HepG2 (cell line): ENCODE measurements around the gene MTO1. TPM values are rescaled to one million over a fixed set of nuclear protein-coding genes. Genes with fewer than 3 reads are reported as not detected.

Experiments
- HCFC1 ChIP-seq: fragments of 150-350 bp; IDR thresholded peaks from 2 replicates; pipeline ENCODE4 v1.6.1; 2014; ENCODE audit warnings: low read depth, low read length
- IRX3 ChIP-seq: sonication (generic); formaldehyde crosslinking; IDR thresholded peaks from 2 replicates; pipeline ENCODE4 v1.8.1; 2023; ENCODE audit warnings: mild to moderate bottlenecking, low read depth, missing genetic modification reagents, borderline replicate concordance
- NAIF1 ChIP-seq: sonication (generic); formaldehyde crosslinking; IDR thresholded peaks from 2 replicates; pipeline ENCODE4 v1.5.0; 2020; ENCODE audit warnings: mild to moderate bottlenecking, missing genetic modification reagents, borderline replicate concordance
- POLR2AphosphoS5 ChIP-seq: IDR thresholded peaks from 2 replicates; pipeline ENCODE4 v1.6.1; 2012; ENCODE audit warnings: low read depth, low read length
- POLR2G ChIP-seq: fragments of 200-400 bp; formaldehyde crosslinking; IDR thresholded peaks from 2 replicates; pipeline ENCODE4 v1.6.1; 2018; ENCODE audit warnings: mild to moderate bottlenecking, low read depth, low read length, moderate library complexity
- RBM22 ChIP-seq: fragments of 200-400 bp; formaldehyde crosslinking; optimal IDR thresholded peaks from 2 replicates; pipeline ENCODE3; 2017; ENCODE audit warnings: mild to moderate bottlenecking, low read length, moderate library complexity
- RBM39 ChIP-seq: fragments of 200-400 bp; formaldehyde crosslinking; IDR thresholded peaks from one replicate; pipeline ENCODE4 v1.6.1; 2018; ENCODE audit warnings: antibody characterized with exemption, mild to moderate bottlenecking, low read depth, low read length; ENCODE audit not compliant: poor library complexity, severe bottlenecking
- ZC3H13 ChIP-seq: sonication (generic); formaldehyde crosslinking; IDR thresholded peaks from 2 replicates; pipeline ENCODE4 v1.8.1; 2023; ENCODE audit warnings: mild to moderate bottlenecking, missing genetic modification reagents, moderate library complexity
- ZNF30 ChIP-seq: sonication (generic); formaldehyde crosslinking; IDR thresholded peaks from 2 replicates; pipeline ENCODE4 v1.5.0; 2020; ENCODE audit warnings: mild to moderate bottlenecking, missing genetic modification reagents
- ZNF749 ChIP-seq: sonication (generic); formaldehyde crosslinking; IDR thresholded peaks from 2 replicates; pipeline ENCODE4 v1.8.0; 2022; ENCODE audit warnings: mild to moderate bottlenecking, missing genetic modification reagents, moderate library complexity, borderline replicate concordance
- ZNF816 ChIP-seq: sonication (generic); formaldehyde crosslinking; IDR thresholded peaks from 2 replicates; pipeline ENCODE4 v1.8.0; 2022; ENCODE audit warnings: missing genetic modification reagents, mild to moderate bottlenecking, borderline replicate concordance
- polyA plus RNA-seq, 8 experiments: library from polyadenylated mRNA; depleted of rRNA in 3 of 8; stranded (reverse) in 7 of 8; unstranded in 1 of 8; fragments of >200 nt; fragmentation: Illumina TruSeq in 4 of 8; extraction: Trizol in 4 of 8; gene quantifications; 2 replicates each; pipeline versions ENCODE4 v1.2.1 to v1.2.3, GENCODE V29; 2011 to 2016; ENCODE audit warnings: low read depth in 4 of 8, missing spikeins in 1 of 8, mixed read lengths in 1 of 8; ENCODE audit not compliant: insufficient read depth in 1 of 8
- total RNA-seq, 5 experiments: library from RNA; depleted of rRNA; stranded (reverse); fragments of >200 nt; fragmentation: Illumina TruSeq; extraction: Trizol; gene quantifications; 2 replicates each; pipeline ENCODE4 v1.2.3, GENCODE V29; 2016; ENCODE audit warnings: low read depth in 1 of 5
- TF ChIP-seq, protein P1 (sequence below): sonication (generic); formaldehyde crosslinking; IDR thresholded peaks from 2 replicates; pipeline ENCODE4 v1.9.0; 2021; ENCODE audit warnings: mild to moderate bottlenecking, missing genetic modification reagents

Gene MTO1
- total and polyA plus RNA-seq, 2 of the 13 experiments (the other 11 are each of a cell fraction or from before 2014, with no cell fraction given): 21.1 to 45.3 TPM

DNA sequence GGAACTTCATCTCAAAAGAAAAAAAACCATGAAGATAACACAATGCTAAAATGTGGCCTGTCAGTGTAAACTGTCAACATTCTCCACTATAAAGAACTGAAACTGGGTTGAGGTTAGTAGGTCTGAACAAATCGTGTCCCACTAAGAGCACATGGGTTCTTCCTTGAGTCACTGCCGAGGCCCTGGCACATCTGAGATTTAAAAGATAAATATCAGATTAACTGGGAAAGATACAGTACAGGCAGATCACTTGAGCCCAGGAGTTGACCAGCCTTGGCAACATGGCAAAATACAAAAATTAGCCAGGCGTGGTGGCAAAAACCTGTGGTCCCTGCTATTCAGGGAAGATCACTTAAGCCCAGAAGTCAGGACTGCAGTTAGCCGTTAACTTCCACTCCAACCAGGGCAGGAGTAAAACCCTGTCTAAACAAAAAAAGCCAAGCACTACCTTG is 53.7 kb downstream of the MTO1 start (continued):
- TF ChIP-seq NAIF1 (0 out of 2 replicates have a peak, but pooled peaks have one; percentile 53), ZNF30 (no peak), HCFC1 (no peak), ZNF816 (CRISPR knock-in tag) (0 out of 2 replicates have a peak, but pooled peaks have one; percentile 38), RBM39 (peak; percentile 55), POLR2AphosphoS5 (peak; percentile 54; the same call in 1 of the 2 replicates), IRX3 (CRISPR knock-in tag) (0 out of 2 replicates have a peak, but pooled peaks have one; percentile 56), ZNF749 (CRISPR knock-in tag) (0 out of 2 replicates have a peak, but pooled peaks have one; percentile 51), RBM22 (peak; percentile 100), ZC3H13 (CRISPR knock-in tag) (peak; percentile 25; the same call in 1 of the 2 replicates), POLR2G (peak; percentile 58)
- TF ChIP-seq, protein P1, sequence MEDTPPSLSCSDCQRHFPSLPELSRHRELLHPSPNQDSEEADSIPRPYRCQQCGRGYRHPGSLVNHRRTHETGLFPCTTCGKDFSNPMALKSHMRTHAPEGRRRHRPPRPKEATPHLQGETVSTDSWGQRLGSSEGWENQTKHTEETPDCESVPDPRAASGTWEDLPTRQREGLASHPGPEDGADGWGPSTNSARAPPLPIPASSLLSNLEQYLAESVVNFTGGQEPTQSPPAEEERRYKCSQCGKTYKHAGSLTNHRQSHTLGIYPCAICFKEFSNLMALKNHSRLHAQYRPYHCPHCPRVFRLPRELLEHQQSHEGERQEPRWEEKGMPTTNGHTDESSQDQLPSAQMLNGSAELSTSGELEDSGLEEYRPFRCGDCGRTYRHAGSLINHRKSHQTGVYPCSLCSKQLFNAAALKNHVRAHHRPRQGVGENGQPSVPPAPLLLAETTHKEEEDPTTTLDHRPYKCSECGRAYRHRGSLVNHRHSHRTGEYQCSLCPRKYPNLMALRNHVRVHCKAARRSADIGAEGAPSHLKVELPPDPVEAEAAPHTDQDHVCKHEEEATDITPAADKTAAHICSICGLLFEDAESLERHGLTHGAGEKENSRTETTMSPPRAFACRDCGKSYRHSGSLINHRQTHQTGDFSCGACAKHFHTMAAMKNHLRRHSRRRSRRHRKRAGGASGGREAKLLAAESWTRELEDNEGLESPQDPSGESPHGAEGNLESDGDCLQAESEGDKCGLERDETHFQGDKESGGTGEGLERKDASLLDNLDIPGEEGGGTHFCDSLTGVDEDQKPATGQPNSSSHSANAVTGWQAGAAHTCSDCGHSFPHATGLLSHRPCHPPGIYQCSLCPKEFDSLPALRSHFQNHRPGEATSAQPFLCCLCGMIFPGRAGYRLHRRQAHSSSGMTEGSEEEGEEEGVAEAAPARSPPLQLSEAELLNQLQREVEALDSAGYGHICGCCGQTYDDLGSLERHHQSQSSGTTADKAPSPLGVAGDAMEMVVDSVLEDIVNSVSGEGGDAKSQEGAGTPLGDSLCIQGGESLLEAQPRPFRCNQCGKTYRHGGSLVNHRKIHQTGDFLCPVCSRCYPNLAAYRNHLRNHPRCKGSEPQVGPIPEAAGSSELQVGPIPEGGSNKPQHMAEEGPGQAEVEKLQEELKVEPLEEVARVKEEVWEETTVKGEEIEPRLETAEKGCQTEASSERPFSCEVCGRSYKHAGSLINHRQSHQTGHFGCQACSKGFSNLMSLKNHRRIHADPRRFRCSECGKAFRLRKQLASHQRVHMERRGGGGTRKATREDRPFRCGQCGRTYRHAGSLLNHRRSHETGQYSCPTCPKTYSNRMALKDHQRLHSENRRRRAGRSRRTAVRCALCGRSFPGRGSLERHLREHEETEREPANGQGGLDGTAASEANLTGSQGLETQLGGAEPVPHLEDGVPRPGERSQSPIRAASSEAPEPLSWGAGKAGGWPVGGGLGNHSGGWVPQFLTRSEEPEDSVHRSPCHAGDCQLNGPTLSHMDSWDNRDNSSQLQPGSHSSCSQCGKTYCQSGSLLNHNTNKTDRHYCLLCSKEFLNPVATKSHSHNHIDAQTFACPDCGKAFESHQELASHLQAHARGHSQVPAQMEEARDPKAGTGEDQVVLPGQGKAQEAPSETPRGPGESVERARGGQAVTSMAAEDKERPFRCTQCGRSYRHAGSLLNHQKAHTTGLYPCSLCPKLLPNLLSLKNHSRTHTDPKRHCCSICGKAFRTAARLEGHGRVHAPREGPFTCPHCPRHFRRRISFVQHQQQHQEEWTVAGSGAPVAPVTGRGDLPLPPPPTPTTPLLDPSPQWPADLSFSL (CRISPR knock-in tag): no peak
